HG03565 (cell line): ENCODE data around the gene SKAP1.
"Not testable (repeated sequence)": the region's sequence is repeated elsewhere in the genome, so short reads cannot be mapped to it uniquely, and the experiment has no call there.

Source experiments
- ATAC-seq: cut with Tn5 transposase; IDR thresholded peaks from one replicate; pipeline ENCODE4 v1.9.1; 2021; ENCODE audit warnings: mild to moderate bottlenecking, moderate library complexity; ENCODE audit not compliant: unreplicated experiment

Gene SKAP1

DNA sequence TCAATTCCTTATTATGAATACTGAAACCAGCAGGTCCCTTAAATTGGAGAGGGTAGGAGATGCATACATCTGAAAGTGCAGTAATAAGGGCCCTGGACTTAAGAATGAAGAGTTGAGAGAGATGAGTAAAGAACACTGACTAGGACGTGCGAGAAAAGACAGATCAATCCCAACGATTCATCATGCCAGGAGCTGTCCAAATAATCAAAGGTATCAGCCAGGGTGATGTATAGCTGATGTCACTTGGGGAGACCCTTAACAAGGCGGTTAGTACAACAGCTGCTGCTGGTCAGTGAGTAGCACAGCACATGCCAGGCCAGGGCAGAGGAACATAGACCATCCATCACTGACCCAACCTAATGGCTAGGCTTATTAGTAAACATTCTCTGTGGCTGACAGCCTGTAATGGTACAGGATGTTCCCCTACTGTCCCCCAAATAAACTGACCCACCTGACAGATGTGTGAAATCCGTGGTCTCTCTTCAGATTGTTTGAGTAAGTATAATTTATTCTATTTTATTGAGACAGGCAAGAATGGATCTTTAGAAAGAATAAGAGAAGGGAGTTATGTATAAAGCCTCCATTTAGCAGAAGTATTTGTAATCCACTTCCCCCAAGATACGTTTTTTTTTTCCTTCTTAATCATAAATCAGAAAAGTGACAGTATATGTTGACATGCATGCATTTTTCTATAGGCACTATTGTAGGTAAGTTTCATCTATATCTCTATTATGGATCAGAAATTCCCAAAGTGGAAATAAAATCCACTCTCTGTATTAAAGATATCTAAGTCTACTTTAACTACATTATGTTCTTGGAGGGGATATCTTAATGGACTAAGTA is 204.1 kb downstream of the SKAP1 start:
- no peak for ATAC-seq

DNA sequence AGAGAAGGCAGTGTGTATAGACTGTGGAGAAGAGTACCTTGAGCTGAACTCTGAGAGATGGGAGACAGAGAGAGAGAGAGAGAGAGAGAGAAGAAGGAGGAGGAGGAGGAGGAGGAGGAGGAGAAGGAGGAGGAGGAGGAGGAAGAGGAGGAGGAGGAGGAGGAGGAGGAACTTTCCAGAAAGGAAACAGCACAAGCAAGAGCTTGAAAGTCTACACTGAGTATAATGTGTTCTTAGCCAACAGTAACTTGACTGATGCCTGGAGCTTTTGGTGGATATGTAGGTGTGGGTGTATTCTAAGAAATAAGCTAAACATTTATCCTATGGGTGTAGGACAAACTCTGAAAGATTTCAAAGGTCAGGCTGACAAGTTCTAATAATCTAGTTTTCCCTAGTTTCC is 206.1 kb downstream of the SKAP1 start:
- ATAC-seq: no peak

DNA sequence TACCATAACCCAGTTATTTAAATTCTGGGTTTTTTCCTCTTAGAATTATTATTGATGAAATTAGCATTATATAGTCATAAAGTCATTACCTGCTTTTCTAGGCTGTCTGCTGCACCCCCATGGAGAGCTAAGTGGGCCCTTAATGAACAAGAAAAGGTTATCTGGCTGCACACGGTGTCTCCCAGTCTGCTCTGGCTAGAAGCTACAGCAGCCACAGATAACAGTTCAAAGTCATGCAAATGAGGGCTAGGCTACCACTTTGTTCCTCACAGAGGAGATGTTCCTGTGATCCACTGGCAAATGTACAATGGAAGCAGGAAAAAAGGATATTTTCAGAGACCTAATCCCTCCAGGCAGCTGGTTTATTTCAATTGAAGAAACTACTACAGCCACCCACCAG is 210.4 kb downstream of the SKAP1 start:
- no peak for ATAC-seq

DNA sequence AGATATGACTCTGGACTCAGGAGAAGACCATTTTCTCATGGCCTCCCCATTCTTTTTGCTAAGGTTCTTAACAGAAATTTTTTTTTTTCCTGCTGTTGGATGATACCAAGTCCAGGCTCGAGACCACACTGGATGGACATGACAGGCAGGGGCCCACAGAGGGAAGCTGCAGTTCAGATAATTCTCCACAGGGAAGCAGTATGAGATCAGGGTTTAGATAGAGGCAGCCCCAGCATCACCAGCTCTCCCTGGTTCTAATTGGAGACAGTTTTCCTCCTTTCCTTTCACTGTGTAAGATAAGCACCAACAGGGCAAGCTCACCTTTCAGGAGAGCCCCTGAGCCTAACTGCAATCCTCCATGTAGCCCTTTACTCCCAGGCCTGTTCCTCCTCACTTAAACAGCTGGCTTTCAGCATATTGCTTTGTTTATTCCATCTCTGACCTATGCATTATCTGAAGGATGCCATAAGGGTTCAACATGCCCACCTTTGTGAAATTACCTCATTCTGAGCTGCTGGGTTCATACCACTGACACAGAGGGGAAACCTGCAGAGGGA is 214.4 kb downstream of the SKAP1 start:
- no peak for ATAC-seq

DNA sequence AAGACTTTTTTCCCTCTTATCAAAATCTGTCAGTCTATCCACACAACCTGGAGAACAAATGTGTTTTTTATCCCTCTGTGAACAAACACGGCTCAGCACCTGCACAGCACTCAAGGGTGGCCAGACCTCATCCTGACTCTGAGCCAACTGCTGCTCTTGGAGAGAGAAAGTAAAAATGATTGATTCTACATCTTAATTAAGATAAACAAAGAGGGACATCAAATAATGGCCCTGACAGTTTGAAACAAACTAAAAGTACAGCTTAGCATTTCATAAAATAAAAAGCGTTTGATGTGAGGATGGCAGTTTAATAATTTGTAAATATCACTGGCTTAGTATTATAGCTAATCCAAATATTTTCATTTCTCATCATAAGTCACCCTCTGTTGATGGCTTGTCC is 216.2 kb downstream of the SKAP1 start:
- no peak for ATAC-seq

DNA sequence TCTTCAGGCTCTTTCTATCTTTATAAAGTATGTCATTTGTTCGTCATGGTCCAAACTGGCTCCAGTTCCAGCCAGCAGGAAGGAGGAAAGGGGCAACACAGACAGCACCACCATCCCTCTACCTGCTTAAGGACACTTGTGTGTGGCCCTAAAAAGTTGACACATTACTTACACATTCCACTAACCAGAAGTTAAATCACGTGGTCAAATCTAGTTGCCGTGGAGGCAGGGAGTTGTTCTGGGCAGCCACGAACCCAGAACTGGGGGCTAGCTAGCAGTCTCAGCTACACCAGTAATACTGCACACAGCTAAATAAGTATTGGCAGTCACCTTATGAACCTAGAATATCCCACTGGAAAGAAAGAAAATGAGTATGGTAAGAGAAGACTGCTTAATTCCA is 218.2 kb downstream of the SKAP1 start:
- no peak for ATAC-seq

DNA sequence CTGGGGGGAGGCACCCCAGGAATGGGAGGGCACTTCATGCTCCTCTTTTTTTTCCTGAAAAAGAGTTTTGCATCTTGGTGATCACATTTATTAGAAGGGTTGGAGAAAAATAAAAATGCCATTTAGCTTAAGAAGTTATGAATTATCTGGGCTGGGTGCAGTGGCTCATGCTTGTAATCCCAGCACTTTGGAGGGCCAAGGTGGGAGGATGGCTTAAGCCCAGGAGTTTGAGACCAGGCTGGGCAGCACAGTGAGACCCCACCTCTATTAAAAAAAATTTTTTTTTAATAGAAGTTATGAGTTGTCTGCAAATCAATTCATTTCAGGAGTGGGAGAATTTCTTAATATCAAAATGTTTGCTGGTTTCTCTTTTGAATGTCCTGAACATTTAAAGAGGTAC is 219.0 kb downstream of the SKAP1 start:
- no peak for ATAC-seq

DNA sequence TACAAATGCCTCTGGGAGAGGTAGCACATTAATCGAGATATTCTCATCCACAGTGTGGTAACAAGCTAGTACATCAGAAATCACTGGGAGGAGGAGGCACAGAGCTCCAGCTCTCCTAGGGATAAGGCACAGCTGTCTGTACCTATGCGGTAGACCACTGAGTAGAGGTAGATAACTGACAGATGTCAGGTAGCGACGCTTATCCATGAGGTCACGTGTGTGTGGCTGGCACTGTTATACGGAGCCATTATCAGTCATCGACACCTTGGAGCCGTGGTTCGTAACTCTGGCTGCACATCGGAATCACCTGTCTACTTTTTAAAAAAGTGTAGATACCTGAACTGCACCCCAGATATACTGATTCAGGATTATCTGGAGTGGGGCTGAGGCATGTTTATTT is 220.0 kb downstream of the SKAP1 start:
- no peak for ATAC-seq

DNA sequence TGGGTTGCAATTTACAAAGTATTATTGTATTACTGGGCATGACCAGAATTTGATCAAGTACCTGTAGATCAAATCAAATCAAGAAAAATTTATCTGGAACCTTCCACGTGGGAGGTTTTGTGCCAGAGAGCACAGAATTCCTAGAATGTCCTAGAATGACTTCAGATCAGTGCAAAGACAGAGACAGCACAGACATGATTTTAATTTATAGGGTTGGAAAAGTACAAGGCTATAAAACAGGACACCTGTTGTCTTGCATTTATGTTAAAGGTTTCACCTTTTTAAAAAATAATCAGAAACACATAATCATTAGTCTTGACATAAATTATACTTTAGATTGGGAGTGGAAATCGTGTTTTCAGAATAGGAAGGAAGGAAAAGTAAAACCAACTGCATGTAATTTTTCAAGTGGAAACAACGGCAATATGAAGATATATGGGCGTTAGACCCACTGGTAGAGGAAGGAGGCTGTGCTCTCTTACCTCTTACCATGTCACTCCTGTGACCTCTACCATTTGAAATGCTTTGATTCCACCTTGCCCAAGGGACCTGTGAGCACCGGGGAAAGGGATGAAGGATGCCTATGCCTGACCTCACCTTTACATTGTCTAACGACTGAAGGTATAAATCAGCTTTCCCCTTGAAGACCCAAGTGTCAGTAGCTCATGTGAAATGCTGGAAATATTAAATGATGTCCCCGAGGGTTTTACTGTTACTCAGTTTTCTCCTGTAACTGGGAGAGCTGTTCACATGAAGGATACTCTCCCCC is 222.1 kb downstream of the SKAP1 start:
- no peak for ATAC-seq

DNA sequence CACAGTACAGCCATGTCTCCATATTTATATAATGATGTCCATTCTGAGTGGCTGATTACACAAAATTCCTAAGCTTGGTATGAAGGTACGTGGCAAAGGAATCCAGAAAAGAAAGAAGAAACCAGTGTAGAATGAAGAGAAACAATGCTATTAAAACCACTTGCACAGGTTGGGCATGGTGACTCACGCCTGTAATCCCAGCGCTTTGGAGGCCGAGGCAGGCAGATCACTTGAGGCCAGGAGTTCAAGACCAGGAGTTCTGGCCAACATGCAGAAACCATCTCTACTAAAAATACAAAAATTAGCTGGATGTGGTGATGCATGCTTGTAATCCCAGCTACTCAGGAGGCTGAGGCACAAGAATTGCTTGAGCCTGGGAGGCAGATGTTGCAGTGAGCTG is 223.0 kb downstream of the SKAP1 start:
- ATAC-seq: not testable (repeated sequence)

DNA sequence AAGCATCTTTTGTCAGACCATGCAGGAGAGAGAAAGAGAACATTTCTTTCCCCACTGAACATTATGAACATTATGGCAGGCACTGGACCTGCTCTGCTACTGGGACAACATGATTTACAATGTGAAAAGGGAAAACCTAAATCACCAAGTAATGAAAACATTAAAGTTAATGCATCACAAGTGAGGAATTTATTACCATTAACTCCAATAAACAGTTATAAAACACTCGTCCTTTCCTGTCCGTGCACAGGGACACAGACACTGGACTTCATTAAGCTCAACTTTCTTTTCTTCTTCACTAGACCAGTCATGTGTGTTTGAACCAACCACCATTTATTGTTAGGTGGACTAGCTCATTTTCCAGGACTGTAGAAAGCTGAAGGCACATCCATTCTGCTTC is 227.1 kb downstream of the SKAP1 start:
- no peak for ATAC-seq

DNA sequence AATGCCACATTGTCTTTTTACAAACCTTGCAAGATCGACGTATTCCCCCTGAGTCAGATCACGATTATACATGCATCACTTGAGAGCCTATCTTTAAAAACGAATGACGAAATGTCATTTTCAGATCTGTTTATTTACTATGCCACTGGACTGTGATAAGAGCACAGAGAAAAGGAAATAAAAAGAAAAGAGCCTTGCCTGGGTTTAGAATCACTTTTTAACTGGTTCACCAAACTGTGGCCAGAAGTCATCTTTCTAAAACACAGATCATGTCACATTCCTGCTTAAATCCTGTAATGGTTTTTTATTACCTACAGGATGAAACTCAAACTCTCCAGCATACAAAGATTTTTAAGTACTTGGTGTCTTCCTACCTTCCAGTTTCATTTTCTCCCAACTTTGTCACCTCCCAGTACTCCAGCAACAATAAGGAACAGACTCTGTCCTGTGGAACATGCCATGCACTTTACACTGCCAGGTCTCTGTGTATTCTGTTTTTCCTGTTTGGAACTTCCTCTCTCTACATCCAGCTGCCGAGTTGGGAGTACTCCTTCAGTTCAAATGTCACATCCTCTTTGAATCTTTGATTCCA is 231.0 kb downstream of the SKAP1 start:
- no peak for ATAC-seq

DNA sequence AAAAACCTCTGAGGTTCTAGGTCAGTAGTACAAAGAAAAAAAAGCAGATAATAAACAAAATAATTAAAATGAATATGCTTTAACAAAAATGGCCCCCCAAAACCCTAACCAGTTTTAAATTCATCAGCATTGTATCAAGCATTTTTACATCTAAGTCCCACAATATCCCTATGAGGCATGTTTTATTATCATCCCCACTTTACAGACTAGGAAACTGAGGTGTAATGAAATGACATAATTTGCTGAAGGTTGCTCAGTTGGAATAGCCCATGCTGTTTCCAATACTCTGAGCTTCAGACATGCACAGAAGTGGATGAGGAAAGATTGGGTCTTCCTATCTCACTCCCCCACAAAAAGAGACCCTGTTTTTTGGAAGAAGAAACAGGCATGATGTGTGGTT is 234.1 kb downstream of the SKAP1 start:
- no peak for ATAC-seq

DNA sequence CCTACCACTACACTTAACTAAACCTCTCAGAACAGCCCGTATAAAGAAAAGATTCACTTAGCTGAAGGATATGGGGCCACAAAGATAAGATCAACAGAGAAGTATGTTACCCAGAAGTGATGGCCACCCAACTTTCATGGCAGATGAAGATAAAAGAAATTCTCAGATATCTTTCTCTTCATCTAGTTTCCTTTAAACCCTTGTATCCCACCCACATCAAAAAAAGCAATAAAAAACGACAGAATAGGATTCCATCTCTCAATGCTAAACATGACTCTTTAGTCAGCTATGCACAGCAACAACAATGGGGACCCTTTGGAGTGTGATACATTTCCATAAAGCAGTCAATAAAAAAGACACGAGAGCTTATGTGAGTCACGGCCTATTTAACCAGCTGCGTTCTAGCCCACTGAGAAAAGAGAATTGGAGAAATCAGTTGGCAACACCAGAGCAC is 235.9 kb downstream of the SKAP1 start:
- ATAC-seq: no peak

DNA sequence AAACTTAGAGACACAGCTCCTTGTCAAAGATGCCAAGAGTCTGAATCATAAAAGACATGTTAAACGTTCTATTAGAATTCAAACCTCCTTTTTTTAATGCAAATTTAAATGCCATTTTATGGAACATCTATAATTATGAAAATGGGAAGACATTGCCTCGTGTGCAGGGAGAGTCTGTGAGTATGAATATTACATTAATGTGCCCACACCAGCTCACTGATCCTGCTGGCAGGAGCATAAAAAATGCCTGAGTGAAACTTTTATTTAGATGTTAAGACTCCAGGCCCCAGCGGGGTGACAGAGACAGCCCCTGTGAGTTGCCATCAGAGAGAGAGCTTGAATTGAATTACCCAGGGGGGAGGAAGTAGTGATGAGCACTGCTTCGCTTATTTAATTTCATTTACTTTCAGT is 237.7 kb downstream of the SKAP1 start:
- no peak for ATAC-seq

DNA sequence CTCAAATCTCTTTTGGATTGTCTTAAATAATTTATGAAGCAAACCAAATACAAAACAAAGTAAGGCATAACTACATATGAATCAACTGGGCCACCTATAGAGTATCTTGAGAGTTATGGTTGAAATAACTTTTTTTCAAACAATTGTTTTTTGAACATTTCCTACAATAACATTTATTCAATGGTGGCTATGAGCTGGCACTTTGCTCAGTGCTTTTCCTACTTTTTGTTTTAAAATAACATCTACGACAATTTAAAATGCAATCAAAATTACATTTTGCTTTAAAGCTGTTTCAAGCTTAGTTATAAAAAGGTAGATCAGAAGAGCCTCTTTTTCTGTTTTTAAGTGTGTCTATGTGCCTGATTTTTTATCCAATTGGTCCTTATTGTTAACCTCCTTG is 238.7 kb downstream of the SKAP1 start:
- no peak for ATAC-seq

DNA sequence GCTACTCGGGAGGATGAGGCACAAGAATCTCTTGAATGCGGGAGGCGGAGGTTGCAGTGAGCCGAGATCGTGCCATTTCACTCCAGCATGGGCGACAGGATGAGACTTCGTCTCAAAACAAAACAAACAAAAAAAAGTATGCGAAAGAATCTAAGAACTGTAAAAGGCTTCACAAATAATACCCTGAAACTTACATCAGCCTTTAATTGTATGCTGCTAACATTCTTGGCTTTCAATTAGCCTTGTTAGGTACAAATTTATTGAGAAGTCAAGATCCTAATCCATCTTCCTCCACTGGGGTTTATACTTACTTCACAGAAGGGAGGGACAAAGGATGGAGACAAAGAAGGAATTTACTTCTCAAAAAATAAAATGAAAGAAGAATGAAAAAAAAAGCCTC is 239.1 kb downstream of the SKAP1 start:
- ATAC-seq: no peak

DNA sequence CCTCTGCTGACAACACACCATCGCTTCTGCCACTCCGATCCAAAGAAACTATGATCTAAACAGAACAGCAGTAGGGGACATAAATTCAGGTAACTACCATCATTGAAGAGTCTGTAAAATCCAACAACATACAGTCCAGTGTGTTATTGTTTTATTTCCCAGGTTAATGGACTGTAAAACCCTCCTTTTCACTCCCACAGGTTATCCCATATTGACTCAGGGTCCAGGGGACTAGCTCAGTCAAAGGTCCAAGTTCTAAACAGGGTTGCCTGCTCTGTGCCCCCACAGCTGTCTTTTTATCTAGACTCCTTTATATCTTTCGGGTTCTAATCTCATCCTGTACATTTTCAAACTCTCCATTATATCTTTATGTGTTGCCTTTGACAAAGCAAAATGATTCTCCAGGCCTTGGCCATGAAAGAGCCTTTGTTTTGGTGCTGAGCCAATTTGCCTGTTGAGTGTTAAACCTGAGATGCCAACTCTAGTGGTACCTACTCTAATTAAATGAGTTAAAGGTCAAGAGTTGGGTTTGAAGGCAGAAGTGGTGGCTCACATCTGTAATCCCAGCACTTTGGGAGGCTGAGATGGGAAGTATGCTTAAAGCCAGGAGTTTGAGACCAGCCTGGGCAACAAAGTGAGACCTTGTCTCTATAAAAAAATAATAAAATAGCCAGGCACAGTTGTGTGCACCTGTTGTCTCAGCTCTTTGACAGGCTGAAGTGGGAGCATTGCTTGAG is 242.0 kb downstream of the SKAP1 start:
- ATAC-seq: no peak

DNA sequence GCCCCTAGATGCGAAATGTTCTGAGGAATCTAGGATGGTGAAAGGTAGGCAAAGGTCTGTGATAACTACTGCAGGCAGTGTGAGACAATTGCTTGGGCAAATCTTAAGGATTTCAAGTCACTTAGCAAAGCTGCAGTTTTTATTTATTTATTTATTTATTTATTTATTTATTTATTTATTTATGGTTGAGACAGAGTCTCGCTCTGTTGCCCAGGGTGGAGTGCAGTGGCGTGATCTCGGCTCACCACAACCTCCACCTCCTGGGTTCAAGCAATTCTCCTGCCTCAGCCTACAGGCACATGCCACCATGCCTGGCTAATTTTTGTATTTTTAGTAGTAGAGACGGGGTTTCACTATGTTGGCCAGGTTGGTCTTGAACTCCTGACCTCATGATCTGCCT is 243.7 kb downstream of the SKAP1 start:
- not testable (repeated sequence) for ATAC-seq

DNA sequence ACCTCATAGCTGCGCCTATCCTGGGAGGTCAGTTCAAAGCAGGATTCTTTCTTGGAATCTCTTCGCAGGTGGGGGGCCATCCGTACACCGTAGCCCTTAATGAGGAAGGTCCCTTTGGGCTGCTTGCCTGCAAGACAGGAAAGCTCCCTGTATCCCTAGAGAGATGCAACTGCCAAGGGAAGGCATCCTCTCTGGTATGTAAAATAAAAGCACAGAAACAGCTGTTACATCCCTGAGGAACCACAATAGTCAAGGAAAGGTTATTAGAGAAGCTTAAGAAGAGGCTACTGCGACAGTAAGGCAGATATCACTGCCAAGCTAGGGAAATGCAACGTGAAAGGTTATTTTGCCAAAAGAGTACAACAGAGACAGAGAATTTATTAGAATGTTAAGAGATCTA is 245.3 kb downstream of the SKAP1 start:
- no peak for ATAC-seq

DNA sequence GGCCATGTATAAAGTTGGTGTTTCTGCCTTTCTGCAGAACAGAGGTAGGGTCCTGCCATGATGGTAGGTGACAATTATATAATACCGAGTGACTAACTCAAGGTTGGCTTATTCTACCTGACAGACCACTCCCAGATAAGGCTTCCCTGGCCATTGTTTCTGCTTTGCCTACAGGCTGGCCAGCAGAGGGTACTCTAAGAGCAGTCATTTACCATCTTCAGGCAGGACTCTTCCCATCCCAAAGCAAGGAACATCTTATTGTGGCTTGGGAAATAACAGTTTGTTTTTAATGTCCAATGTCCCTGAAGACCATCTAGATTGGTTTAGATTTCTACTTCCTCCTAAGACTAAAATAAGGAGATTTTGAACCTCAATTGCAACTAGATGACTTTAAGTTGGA is 248.4 kb downstream of the SKAP1 start:
- no peak for ATAC-seq
